ENCODE data around the gene ICAM4. TPM values are rescaled to one million over a fixed set of nuclear protein-coding genes. Genes with fewer than 3 reads are reported as not detected.
A peak's percentile ranks its signal among the peaks of the same experiment; 100 is the strongest.

Gene ICAM4
- total and polyA plus RNA-seq, 9 of the 15 experiments (the other 6 are each of a cell fraction or from before 2014, with no cell fraction given), result 14.1 to 86.1 (median 29.6) TPM

DNA sequence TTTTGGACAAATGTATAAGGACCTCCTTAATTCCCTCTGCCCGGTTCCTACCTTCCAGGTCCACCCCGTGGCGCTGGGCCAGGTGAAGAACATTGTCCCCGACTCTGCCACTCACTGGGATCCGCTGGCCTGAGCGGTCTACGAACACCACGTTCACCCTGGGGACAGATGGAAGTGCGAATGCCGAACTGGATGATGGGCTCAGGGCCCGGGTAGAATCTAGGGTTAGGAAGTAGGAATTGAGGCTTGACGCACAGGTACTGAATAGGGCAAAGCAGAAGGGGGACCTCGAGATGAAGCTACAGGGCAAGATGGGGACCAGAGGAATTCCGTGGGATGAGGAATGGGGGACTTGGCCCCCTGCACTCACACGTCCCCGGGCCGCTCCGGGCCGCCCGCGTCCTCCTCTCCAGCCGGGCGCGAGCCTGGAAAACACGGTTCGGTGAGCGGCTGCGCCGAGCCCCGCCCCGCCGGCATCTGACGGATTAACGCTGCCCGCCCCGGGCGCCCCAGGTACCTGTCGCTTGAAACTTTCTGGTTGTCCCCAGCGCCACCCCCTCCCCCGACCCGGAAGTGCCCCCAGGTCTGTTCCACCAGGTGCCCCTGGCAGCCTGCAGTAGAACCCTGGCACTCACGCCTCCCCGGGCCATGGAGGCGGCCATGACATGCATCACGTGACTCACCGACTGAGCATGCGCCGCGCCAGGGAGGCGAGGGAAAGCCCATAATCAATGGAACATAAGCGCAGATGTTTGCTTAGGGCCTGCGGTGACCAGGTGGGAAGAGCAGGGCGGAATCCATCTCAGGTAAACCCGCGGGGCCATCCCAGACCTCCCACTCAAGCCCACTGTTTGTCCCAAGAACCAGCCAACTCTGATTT is 28.8 kb downstream of the ICAM4 start, which contains the start of gene FDX2 (continued):
- TF ChIP-seq ZNF444 (CRISPR knock-in tag; IDR thresholded peaks at IDR 0.05) (no peak), SREBF1 (IDR thresholded peaks at IDR 0.05; ENCODE audit: borderline replicate concordance, low read depth, low read length) (no peak), PCBP1 (IDR thresholded peaks at IDR 0.05; ENCODE audit: low read depth, low read length, poor library complexity, severe bottlenecking) (no peak), NFIC (IDR thresholded peaks at IDR 0.05) (peak; percentile 23; the same call in 1 of the 2 replicates), POLR3A (IDR thresholded peaks at IDR 0.05; ENCODE audit: borderline replicate concordance, extremely low read depth, insufficient read depth, insufficient read length) (no peak), XRCC5 (IDR thresholded peaks at IDR 0.05; ENCODE audit: low read depth, low read length) (no peak), ILK (tag; IDR thresholded peaks at IDR 0.05; ENCODE audit: borderline replicate concordance, low read depth) (no peak), TAF1 (IDR thresholded peaks at IDR 0.05; ENCODE audit: control insufficient read depth, extremely low read depth, insufficient read depth, low read length, severe bottlenecking) (peak; percentile 44), TCF7 (IDR thresholded peaks at IDR 0.05; ENCODE audit: borderline replicate concordance) (peak; percentile 14; the same call in 1 of the 2 replicates), RBBP5 (IDR thresholded peaks at IDR 0.05; ENCODE audit: borderline replicate concordance, insufficient read depth, low read length, poor library complexity, severe bottlenecking) (peak; percentile 86), SAP30 (IDR thresholded peaks at IDR 0.05; ENCODE audit: borderline replicate concordance, insufficient read depth, low read depth, low read length, poor library complexity, severe bottlenecking) (peak; percentile 99), NFXL1 (CRISPR knock-in tag; IDR thresholded peaks at IDR 0.05) (no peak), STAG1 (CRISPR knock-in tag; IDR thresholded peaks at IDR 0.05; ENCODE audit: borderline replicate concordance) (no peak), PRPF4 (IDR thresholded peaks at IDR 0.05; ENCODE audit: insufficient read depth, low read depth, low read length, poor library complexity, severe bottlenecking) (no peak), HLTF (IDR thresholded peaks at IDR 0.05) (no peak), ZNF707 (CRISPR knock-in tag; conservative IDR thresholded peaks at IDR 0.05) (no peak), TAF7 (tag; IDR thresholded peaks at IDR 0.05) (no peak), ZNF696 (CRISPR knock-in tag; conservative IDR thresholded peaks at IDR 0.05) (no peak), ATF7 (IDR thresholded peaks at IDR 0.05) (no peak), ESRRB (CRISPR knock-in tag; IDR thresholded peaks at IDR 0.05; ENCODE audit: borderline replicate concordance) (no peak)
- TF ChIP-seq, protein P1, sequence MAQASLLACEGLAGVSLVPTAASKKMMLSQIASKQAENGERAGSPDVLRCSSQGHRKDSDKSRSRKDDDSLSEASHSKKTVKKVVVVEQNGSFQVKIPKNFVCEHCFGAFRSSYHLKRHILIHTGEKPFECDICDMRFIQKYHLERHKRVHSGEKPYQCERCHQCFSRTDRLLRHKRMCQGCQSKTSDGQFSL (CRISPR knock-in tag; IDR thresholded peaks at IDR 0.05), result no peak
- TF ChIP-seq, protein P1 (tag; IDR thresholded peaks at IDR 0.05), result no peak
- TF ChIP-seq, protein P2, sequence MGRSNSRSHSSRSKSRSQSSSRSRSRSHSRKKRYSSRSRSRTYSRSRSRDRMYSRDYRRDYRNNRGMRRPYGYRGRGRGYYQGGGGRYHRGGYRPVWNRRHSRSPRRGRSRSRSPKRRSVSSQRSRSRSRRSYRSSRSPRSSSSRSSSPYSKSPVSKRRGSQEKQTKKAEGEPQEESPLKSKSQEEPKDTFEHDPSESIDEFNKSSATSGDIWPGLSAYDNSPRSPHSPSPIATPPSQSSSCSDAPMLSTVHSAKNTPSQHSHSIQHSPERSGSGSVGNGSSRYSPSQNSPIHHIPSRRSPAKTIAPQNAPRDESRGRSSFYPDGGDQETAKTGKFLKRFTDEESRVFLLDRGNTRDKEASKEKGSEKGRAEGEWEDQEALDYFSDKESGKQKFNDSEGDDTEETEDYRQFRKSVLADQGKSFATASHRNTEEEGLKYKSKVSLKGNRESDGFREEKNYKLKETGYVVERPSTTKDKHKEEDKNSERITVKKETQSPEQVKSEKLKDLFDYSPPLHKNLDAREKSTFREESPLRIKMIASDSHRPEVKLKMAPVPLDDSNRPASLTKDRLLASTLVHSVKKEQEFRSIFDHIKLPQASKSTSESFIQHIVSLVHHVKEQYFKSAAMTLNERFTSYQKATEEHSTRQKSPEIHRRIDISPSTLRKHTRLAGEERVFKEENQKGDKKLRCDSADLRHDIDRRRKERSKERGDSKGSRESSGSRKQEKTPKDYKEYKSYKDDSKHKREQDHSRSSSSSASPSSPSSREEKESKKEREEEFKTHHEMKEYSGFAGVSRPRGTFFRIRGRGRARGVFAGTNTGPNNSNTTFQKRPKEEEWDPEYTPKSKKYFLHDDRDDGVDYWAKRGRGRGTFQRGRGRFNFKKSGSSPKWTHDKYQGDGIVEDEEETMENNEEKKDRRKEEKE (IDR thresholded peaks at IDR 0.05; ENCODE audit: borderline replicate concordance in 1 of 2, control insufficient read depth in 1 of 2, low read depth in 2 of 2, low read length in 1 of 2), result no peak
